GM12873 (cell line): ENCODE data around the gene TMPRSS6.

Experiments used
- CTCF ChIP-seq: IDR thresholded peaks from 2 replicates; pipeline ENCODE4 v1.5.1; 2012; ENCODE audit warnings: low read depth, mild to moderate bottlenecking, moderate library complexity, low read length, control low read depth; ENCODE audit not compliant: insufficient read depth; ENCODE audit errors: missing control alignments

Gene TMPRSS6

GRCh38 chr22:37058917-37059701 is 50.4 kb downstream of the TMPRSS6 start:
- TF ChIP-seq CTCF: peak; percentile 9

GRCh38 chr22:37057796-37058510 is 51.6 kb downstream of the TMPRSS6 start:
- no peak for TF ChIP-seq CTCF

- no peak for TF ChIP-seq CTCF
These were observed 52.3 kb downstream of the TMPRSS6 start for GRCh38 chr22:37057226-37057625.

GRCh38 chr22:37056246-37056645 is 53.3 kb downstream of the TMPRSS6 start:
- no peak for TF ChIP-seq CTCF

GRCh38 chr22:37054600-37055365 is 54.7 kb downstream of the TMPRSS6 start:
- no peak for TF ChIP-seq CTCF

- TF ChIP-seq CTCF: no peak
These were observed 55.5 kb downstream of the TMPRSS6 start for GRCh38 chr22:37054056-37054395.
